CD4-positive, alpha-beta T cell treated with Interleukin-12 subunit alpha and Interleukin-12 subunit beta, for 1 hour (primary cell): Measurements from ENCODE around the gene PPP2R2B.
"Not testable (repeated sequence)": the region's sequence is repeated elsewhere in the genome, so short reads cannot be mapped to it uniquely, and the experiment has no call there.

Experiments used
- DNase-seq: peaks from one replicate; pipeline ENCODE4 v3.0.0-alpha.2; 2020

Gene PPP2R2B

DNA sequence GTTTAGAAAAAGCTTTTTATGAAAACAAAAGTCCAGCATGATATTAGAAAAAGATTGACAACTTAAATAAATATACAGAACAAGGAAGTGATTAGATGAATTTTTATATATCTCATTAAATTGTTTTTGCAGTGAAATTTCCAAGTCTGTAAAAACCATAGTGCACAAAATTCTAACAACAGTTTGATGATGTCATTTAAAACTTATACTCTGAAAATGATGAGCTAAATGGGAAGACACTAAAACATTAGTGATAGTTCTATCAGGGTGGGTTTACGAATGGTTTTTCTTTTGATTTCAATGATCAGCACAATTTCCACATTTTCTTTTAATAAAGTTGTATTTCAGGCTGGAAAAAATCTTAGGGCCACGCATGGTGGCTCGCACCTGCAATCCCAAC, 236.1 kb downstream of the PPP2R2B start:
- no peak for DNase-seq

DNA sequence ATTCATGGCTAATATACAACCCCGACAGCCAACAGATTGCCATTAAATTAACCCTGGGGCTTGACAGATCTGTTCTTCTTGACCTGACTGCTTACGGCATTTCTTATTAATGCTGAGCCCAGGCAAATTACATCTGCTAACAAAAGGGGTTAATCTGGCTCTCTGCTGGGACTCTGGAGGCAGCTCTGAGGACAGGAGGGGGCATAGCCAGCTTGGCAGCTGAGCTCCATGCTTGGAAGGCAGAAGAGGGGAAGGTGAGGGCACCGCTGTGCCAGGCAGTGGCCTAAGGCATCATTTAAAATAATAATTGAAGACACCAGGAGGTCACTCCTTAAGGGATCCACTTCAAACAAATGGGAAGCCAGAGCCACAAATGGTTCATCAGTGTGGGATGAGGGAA, 236.6 kb downstream of the PPP2R2B start:
- DNase-seq = no peak

- DNase-seq = no peak
Observed at GRCh38 chr5:146640285-146640896, 238.2 kb downstream of the PPP2R2B start.

DNA sequence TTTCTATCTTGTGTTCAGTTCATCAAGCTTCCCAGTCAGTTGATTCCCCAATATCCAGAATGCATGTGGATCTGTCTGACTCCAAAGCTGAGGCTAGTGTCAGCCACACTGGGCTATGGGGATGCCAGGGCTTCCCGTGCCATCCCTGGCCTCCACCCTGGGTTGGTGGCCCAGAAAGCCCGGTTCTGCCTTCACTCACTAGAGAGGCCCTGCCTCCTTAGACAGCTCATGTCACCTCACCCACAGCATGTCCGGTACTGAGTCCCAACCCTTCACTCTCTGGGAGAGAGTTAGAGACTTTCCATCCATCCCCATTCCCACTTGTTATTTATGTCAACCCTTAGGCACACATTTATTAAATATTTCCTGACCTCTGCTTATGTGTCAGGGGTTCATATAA, 243.1 kb downstream of the PPP2R2B start:
- DNase-seq = no peak

- no peak for DNase-seq
Observed at GRCh38 chr5:146633323-146633764, 245.2 kb downstream of the PPP2R2B start.

DNA sequence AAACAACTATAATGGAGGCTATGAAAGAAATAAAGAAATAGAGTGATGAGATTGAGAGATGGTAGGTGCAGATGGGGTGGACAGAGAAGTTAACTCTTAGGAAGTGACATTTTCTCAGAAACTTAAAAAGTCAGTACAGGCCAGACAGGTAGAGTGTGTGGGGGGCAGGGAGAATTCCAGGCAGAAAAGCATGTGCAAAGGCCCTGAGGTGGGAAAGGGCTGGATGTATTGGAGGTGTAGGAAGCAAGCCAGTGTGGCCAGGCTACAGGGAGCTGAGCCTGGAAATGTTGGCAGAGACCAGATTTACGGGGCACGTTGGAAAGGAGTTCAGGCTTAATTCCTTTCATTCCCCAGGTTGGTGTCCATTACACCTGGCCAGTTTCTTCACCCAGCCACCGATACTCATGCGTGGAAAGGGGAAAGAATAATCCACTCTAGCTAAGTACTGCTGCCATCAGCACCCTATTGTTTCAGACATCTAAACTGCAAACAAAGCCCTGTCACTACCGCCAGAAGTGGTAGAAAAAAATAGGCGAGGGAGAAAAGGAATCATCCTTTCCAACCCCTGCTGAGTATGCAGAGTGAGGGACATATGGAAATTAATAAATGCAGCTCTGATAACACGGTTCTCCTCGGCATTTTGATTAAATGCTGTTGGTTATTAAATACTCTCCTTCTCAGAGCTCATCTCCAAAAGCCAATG, 245.8 kb downstream of the PPP2R2B start:
- no peak for DNase-seq

- DNase-seq = no peak
Observed at GRCh38 chr5:146630472-146630871, 248.1 kb downstream of the PPP2R2B start.

- DNase-seq = no peak
Observed at GRCh38 chr5:146628950-146629349, 249.6 kb downstream of the PPP2R2B start.

DNA sequence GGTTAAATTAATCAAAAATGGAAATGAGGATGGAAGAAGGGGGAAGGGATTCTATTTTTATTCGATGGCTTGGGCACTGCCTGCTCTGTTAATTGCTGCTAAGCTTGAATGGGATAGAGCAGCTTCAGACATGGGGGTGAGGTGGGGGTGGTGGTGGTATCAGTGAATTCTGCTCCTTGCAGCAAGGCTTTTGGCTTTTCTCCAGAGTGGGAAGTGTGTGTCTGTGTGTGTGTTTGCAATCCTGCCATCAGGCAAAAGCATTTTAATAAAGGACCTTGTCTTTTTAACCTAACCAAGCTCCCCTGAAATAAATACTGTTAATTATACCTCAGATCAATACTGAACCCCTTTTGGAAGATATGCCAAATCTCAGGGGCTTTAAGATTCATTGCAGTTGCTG, 251.6 kb downstream of the PPP2R2B start:
- DNase-seq = no peak

DNA sequence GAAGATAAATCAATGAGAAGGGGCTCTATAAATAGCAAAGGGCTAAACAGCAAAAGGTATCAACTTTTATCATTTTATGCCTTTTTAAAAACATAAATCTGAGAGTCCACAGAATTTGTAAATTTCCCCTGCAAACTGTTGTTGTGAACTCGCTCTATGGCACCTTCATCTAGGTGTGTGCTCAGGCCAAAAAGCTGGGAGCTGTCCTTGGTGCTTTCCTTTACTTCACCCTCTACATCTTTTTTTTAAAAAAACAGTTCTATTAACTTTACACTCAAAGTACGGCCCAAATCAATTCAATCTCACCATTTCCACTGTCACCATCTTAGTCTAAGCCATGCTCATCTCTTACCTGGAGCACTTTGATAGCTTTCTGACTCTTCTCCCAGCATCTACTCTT, 254.4 kb downstream of the PPP2R2B start:
- DNase-seq = no peak

GRCh38 chr5:146623666-146624065, 254.9 kb downstream of the PPP2R2B start:
- DNase-seq = no peak

GRCh38 chr5:146623009-146623408, 255.5 kb downstream of the PPP2R2B start:
- DNase-seq = no peak

DNA sequence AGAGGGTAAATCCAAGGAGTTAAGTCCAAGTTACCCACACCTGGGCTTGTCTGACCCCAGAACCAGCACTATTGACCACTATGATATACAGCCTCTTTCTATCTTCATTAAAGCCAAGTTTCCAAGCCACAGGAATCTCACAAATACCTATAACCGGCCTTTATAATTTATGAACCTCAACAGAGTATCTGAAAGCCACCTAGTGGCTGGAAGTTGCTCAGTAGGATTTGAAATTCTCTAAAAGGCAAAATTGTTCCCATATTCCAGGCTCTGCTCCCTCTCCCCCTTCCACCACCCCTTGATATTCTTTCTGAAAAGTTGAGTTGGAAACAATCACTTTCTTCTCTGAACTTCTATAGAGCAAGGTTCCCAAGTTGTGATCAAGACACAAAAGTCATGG, 256.2 kb downstream of the PPP2R2B start:
- no peak for DNase-seq

- DNase-seq = no peak
Observed at GRCh38 chr5:146620669-146621051, 257.9 kb downstream of the PPP2R2B start.

GRCh38 chr5:146620031-146620668, 258.4 kb downstream of the PPP2R2B start:
- DNase-seq = no peak

- no peak for DNase-seq
Observed at GRCh38 chr5:146618434-146618833, 260.1 kb downstream of the PPP2R2B start.

- DNase-seq = not testable (repeated sequence)
Observed at GRCh38 chr5:146609731-146610130, 268.8 kb downstream of the PPP2R2B start.

- no peak for DNase-seq
Observed at GRCh38 chr5:146607659-146608332, 270.8 kb downstream of the PPP2R2B start.

DNA sequence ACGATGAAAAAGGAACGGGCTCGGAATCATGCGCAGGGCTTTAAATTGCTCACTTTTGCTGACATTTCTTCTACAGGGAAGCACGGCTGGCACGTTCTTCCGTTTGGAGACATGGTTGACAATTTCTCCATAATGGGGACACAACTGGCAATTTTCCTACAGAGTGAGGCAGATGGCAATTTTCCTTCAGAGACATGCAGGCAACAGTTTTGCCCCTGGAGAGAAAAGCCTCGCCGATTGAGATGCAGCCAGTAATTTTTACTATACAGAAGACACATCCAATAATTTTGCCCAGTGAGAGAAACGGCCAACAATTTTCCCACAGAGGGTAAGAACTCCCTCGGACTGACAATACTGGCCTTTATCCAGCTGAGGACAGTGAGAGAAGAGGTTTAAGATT, 271.7 kb downstream of the PPP2R2B start:
- no peak for DNase-seq

- DNase-seq = no peak
Observed at GRCh38 chr5:146600376-146600775, 278.2 kb downstream of the PPP2R2B start.

DNA sequence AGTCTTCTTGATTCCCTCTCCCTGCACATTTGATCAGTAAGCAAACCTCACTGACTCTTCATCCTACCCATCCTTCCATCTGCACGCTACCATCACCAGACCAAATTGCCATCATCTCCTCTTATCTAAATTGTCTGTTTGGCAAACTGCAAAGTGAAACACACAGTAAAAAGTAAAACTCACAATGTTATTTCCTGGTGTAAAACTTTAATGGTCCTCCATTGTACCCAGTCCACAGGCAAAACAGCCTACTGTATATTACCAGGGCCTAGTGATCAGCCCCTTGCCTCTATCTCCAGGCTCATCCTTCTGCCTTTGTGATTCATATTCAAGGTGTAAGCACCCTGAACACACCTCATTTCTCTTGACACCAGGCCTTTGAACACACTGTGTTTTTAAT, 279.3 kb downstream of the PPP2R2B start:
- DNase-seq = no peak

DNA sequence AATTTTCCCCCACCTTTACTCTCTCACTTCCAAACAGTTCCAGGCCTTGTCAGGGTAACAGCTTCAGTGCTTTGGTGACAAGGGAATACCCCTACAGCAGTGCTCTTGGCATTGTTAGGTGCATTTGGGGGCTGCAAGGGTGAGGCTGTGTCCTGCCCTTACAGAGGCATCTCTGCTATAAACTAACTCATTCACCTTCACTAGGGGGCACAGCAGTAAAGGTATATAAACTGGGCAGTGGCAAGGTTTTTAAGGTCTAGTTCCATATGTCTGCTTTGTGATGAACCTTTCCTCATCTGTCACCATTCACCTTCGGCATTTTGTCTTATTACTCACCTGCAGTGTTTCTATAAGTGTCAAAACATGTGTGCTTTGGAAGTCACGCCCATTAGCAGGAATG, 283.5 kb downstream of the PPP2R2B start:
- no peak for DNase-seq

DNA sequence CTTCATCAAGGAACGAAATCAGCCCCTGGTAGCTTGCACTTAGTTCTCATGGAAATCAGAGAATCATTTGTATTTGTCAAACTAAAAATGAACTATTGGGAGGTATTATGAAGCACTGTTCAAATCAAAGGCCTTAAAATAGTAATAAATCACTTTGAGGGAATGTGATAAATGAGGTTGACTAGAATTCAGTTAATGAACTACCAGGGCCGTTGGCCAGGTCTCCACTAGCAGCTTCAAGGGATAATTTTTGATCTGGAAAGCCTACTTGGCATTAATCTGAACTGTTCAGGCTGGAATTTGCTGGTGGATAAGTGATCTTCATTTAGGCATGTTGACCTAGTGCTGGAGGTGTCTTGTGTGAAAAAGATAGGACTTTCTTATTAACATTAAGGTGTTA, 286.2 kb downstream of the PPP2R2B start:
- no peak for DNase-seq

GRCh38 chr5:146589028-146589345, 289.6 kb downstream of the PPP2R2B start:
- no peak for DNase-seq
